GM19468 (cell line): ENCODE results near the gene FLT3LG.

ENCODE experiments used
- ATAC-seq: cut with Tn5 transposase; IDR thresholded peaks from one replicate; pipeline ENCODE4 v1.9.1; 2021; ENCODE audit warnings: mild to moderate bottlenecking, moderate library complexity, moderate number of reproducible peaks; ENCODE audit not compliant: unreplicated experiment; ENCODE audit errors: extremely low read depth

FLT3LG gene

DNA sequence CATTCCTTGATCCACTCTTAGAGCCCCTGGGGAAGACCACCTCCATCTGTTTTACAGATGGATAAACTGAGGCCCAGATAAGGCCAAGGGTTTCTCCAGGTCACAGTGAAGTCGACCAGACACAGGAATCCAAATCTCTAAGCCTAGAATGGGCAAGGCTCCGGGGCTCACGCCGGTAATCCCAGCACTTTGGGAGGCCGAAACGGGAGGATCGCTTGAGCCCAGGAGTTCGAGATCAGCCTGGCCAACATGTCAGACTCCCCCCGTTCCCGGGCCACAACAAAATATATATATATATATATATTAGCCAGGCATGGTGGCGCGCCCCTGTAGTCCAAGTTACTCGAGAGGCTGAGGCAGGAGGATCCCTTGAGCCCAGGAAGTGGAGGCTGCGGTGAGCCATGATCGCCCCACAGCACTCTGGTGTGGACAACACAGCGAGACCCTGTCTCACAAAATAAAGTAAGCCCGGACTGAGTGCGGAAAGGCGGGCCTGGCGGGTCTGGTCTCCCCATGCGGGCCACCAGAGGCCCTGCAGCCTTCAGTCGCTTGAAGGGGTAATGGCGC is 12.8 kb downstream of the FLT3LG start:
- no peak for ATAC-seq

DNA sequence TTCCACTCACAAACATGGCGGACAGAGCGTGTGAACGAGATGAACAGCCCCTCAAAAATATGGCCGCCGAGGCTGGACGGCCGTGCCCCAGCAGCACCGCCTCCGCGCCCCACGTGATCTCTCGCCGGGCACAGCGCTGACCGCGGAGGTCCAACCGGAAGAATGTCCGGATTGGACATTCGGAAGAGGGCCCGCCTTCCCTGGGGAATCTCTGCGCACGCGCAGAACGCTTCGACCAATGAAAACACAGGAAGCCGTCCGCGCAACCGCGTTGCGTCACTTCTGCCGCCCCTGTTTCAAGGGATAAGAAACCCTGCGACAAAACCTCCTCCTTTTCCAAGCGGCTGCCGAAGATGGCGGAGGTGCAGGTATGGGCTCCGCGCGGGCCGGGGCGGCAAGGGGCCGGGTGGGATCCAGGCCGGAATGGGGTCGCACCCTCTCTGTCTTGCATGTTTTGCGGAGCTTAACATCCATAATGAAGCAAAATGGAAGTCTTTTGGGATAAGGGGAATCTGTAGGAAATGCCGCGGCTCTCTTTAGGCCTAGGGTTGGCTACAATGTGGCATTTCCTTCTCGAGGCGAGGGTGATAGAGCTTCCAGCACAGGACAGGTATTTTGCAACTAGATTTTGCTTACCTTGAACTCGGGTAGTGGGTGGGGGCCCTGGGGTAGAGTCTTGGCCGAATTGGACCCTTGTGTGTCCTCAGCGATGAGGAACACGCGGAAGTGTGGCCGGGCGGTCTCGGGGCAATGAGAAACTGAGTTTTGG is 13.4 kb downstream of the FLT3LG start, which contains the start of gene RPL13A:
RPL13A (plus strand) TSS at position 332 of the 769 bp plus-strand sequence; CDS start at position 354, 22 bp downstream.
- ATAC-seq: peak; percentile 74

DNA sequence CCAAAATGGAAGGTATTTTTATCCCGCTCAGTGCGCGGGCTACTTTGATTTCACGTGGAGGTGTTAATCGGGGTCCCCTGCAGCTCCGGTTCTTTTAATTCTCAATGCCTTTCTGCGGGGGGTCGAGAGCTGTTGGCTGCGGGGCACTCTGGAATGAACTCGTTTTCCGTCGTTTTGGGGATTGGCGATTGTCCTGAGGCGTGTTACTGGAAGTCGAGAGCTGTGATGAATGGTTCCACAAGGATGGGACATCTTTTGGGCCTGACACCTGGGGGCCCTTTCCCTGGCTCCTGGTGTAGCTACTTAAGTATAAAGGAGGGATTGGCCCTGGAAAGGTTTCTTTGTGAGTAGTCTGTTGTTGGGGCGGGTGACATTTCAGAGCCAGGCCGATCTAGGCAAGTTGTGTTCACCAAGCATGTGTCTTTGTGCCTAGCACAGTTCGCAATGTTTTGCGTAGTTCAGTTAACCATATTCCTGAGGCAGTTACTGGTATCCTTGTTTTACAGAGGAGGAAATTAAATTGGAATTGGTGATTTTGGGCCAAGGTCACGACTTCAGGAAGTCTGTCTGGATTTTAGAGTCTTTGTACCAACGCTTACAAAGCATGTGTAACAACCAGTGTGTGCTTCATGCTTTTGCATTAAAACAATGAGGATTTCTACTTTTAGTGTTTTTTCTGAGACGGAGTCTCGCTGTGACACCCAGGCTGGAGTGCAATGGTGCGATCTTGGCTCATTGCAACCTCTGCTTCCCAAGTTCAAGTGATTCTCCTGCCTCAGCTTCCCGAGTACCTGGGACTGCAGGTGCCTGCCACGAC is 14.2 kb downstream of the FLT3LG start:
- no peak for ATAC-seq

DNA sequence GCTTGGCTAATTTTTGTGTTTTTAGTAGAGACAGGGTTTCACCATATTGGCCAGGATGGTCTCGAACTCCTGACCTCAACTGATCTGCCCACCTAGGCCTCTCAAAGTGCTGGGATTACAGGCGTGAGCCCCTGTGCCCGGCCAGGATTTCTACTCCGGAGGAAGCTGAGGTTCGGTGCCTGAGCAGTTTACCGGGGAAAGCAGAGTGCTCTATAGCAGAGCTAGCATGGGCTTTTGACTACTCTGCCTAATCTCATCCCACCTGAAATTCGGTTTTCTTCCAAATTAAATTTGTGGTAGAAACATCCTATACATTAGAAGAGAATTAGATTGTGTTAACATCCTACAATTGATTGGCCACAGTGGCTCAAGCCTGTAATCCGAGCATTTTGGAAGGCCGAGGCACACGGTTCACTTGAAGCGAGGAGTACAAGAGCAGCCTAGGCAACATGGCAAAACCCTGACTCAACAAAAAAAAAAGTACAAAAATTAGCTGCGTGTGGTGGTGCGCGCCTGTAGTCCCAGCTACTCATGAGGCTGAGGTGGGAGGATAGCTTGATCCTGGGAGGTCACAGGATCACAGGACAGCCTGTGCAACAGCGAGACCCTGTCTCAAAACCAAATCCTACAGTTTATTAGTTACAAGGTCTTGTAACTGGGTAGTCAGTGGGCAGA is 15.0 kb downstream of the FLT3LG start:
- ATAC-seq: no peak

DNA sequence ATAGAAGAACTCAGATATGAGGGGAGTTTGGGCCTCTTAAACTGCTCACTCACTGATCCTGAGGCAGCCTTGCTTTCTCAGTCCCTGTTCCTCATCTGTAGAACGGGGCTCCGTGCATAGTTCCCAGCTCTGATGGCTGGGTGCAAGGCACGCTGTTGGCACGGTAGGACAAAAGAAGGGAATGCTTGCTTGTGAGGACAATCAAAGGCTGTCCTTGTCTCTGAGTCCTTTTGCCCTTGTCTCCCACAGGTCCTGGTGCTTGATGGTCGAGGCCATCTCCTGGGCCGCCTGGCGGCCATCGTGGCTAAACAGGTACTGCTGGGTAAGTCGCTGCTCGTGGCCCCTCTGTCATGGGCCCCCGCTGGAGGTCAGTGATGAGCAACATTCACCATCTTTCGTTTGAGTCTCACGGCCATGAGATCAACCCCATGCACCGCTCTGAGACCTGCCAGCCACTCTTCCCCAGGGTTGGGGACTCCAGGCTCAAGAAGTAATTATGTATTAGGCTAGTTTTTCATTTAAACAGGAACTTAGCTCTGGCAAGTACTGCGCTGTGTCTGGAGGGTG is 15.7 kb downstream of the FLT3LG start:
- no peak for ATAC-seq

DNA sequence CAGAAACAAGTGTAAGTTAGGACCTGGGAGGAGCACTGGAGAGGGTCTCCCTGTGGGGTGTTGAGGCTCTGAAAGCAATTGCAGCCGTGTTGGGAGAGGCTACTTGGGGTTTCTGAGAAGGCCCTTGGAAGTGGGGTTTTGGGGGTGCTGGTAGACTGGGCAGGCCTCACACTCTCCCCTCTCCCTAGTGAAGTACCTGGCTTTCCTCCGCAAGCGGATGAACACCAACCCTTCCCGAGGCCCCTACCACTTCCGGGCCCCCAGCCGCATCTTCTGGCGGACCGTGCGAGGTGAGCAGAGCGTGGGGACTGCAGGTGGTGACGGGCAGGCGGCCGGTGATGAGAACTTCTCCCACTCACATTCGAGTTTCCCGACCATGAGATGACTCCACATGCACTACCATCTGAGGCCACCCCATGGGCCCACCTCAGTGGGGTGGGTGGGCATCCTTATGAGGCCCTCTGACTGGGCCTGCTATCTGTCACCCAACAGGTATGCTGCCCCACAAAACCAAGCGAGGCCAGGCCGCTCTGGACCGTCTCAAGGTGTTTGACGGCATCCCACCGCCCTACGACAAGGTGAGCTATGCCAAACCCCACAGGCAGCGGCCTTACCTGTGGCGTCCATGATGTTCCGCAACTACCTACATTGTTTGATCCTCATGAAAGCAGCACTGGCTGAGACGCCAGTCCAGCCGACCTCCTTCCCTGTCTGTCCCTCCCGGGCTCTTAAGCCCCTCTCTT is 16.4 kb downstream of the FLT3LG start:
- ATAC-seq: no peak

DNA sequence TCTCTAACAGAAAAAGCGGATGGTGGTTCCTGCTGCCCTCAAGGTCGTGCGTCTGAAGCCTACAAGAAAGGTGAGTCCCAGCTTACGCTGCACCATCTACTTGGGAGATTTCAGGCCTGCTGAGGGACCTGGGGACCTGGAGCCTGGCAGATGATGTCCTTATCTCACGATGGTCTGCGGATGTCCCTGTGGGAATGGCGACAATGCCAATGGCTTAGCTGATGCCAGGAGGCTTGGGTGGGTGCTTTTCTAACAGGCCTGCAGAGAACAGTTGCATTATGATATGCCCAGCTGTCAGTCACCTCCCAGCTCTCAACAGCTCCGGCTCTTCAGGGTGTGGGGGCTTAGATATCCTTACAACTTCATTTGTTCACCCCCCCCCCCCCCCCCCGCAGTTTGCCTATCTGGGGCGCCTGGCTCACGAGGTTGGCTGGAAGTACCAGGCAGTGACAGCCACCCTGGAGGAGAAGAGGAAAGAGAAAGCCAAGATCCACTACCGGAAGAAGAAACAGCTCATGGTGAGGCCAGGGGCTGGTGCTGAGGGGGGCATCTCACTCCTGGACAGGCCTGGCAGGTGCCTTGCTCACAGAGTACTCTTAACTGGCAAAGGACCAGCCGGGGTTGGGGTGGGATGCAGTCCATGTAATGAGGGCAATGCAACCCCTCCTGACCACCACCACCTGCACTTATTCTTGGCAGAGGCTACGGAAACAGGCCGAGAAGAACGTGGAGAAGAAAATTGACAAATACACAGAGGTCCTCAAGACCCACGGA is 17.2 kb downstream of the FLT3LG start:
- no peak for ATAC-seq

DNA sequence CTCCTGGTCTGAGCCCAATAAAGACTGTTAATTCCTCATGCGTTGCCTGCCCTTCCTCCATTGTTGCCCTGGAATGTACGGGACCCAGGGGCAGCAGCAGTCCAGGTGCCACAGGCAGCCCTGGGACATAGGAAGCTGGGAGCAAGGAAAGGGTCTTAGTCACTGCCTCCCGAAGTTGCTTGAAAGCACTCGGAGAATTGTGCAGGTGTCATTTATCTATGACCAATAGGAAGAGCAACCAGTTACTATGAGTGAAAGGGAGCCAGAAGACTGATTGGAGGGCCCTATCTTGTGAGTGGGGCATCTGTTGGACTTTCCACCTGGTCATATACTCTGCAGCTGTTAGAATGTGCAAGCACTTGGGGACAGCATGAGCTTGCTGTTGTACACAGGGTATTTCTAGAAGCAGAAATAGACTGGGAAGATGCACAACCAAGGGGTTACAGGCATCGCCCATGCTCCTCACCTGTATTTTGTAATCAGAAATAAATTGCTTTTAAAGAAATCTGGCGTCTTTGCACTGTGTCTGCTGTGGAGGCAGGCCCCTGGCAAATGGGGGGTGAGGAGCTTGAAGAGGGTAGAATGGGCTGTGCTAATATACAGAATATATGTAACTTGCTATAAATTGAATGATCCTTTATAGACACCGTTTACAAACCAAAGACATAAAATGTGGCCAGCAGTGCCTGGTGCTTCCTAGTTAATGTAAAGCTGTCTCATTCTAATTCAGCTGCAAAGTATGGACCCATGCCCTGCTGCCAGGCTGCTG is 18.0 kb downstream of the FLT3LG start:
- ATAC-seq: no peak

DNA sequence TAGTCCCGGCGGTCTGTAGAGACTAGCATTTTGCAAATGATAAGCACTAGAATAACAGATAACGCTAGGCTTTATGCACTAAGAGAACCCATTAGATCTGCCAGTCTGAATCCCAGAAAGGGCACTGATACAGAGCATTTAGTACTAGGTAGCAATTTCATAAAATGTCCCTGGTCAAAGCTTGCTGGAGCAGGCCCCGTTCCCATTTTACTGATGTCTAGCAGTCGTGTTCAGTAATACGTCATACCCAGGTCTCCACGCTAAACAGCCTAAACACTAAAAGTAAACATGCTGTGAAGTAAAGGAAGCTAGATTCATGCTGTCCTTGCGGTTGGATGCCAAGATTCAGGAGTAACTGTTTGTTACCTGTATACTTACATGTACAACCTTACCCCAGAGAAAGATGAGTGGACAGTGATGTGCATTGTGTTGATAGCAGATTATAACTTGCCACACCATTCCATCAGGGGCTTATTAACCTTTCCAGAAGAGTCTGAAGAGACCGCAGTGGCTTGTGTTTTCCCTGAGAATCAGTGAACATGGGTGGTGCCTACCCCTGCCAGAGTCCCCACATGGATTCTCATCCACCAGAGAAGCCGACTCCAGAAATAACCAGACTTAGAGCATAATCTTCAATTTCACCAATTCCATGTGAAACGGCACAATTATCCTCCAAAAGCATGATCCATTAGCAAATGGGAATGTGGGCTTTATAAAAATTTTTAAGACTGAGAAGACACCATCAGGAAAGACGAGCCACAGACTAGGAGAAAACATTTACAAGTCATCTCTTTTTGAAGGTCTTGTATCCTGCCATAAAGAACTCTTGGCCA is 18.8 kb downstream of the FLT3LG start:
- ATAC-seq: no peak

DNA sequence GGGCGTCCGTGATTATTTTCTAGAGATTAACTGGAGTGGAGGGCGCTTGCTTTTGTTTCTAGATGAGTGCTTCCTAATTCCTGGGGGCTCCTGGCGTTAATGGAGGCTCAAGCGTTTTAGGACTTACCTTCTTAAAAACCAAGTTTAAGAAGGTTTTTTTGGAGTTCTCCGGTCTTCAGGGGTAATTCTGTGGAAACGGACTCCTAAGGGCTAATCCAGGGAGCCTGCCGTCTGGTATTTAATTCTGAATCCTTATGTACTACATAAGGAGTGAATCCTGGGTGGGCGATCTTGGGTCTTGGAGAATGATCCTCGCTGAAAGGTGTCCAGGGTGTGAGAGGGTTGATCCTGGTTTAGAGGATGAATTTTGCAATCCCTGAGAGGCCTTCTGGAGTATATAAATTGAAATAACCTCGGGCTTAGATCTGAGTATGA is 22.6 kb downstream of the FLT3LG start:
- no peak for ATAC-seq

DNA sequence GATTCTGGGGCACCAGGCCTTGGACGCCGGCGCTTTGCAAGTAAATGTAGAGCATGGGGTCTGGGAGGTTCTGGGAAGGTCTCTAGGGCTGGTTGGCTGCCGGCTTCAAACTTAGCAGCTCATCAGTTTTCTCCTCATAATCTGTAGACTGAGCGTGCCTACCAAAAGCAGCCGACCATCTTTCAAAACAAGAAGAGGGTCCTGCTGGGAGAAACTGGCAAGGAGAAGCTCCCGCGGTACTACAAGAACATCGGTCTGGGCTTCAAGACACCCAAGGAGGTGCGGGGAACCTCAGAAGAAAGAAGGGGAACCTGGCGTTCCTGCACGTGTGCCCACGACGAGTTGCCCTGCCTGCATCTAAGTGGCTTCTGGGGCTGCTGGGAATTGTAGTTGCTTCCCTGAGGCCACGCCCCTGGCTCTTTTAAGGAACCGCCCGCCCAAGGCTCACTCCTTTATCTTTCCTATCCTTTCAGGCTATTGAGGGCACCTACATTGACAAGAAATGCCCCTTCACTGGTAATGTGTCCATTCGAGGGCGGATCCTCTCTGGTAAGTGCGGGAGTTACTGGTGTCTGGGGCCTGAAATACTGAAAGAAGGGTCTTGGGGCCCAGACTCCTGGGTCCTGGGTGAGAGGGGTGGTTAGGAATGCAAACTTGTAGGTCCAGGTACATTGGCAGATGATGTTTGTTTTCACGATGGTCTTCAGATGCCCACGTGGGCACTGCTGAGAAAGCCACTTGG is 23.2 kb downstream of the FLT3LG start:
- no peak for ATAC-seq

DNA sequence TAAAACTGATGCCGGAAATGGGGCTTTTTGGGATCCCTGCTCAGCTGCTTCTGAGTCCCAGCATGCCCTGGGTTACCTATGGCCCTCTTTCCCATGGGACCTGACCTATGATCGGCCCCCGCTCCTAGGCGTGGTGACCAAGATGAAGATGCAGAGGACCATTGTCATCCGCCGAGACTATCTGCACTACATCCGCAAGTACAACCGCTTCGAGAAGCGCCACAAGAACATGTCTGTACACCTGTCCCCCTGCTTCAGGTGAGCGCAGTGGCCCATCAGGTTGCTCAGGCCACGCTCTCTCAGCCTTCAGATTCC is 23.7 kb downstream of the FLT3LG start:
- ATAC-seq: no peak

DNA sequence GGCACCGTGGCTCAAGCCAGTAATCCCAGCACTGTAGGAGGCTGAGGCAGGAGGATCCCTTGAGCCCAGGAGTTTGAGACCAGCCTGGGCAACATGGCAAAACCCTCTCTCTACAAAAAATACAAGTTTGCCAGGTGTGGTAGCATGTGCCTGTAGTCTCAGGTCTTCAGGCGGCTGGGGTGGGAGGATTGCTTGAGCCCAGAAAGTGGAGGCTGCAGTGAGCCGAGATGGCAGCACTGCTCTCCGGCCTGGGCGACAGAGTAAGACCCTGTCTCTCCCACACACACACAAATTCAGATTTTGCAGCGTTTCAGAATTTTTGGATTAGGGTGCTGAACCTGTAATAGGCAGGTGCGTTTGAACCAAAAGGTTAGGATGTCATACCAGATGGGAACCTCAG is 24.5 kb downstream of the FLT3LG start:
- ATAC-seq: no peak

DNA sequence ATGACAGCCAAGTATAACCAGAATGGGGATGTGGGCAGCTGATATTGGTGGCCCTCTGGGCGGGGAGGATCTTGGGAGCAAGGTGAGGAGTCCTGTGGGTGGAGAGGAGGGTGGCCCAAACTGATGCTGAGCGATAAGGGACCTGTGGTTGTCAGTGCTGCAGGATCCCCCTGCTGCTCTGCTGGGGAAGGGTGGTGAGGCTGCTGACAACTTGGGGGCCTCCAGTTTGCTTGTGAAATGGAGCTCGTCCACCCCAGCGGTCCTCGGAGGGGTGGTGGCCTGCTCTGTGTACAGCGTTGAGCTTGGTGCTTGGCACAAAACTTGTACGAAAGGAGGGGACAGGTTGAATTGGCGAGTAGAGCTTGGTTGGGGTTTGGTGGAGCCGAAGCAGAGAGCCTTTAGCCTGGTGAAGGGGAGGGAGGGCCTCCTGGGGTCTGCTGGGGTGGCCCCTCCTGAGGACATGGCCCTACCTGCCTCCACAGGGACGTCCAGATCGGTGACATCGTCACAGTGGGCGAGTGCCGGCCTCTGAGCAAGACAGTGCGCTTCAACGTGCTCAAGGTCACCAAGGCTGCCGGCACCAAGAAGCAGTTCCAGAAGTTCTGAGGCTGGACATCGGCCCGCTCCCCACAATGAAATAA is 25.1 kb downstream of the FLT3LG start:
- no peak for ATAC-seq

DNA sequence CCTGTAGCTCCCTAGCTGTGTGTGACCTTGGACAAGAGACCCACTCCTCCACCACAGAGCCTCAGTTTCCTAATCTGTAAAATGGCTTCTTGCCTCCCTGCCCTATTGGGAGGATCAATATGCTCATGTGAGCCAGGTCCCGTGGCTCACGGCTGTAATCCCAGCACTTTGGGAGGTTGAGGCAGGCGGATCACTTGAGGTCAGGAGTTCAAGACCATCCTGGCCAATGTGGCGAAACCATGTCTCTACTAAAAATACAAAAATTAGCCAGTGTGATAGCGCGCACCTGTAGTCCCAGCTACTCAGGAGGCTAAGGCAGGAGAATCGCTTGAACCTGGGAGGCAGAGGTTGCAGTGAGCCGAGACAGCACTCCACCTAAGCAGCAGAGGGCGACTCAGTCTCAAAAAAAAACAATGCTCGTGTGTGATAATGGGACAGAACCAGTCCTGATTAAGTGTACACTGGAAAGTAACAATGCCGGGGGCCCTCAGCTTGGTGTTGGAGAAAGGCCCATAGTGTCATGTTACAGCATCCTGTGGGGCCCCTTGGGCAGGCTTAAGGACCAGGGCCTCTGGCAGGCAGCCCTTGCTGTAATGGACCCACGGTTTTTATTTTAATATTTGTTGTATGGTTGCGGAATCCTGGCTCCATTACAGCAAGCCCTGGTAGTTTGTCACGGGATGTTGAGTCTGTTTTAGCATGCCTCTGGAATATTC is 29.0 kb downstream of the FLT3LG start:
- no peak for ATAC-seq

DNA sequence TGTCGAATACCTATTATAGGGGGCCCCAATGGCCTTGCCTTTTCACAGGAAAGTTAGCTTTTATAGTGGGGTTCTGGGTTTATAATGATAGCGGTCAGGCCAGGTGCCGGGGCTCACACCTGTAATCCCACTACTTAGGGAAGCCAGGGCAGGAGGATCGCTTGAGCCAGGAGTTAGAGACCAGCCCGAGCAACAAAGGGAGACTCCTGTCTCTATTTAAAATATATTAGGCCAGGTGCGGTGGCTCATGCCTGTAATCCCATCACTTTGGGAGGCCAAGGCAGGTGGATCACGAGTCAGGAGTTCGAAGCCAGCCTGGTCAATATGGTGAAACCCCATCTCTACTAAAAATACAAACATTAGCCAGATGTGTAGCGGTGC is 29.6 kb downstream of the FLT3LG start:
- no peak for ATAC-seq
